Natural killer cell (primary cell): ENCODE measurements around the gene FTO. TPM values are rescaled to one million over a fixed set of nuclear protein-coding genes. Genes with fewer than 3 reads are reported as not detected.
"Not testable (repeated sequence)": the region's sequence is repeated elsewhere in the genome, so short reads cannot be mapped to it uniquely, and the experiment has no call there.

Source experiments
- ATAC-seq, 3 donors: fragments of 150-1000 bp in 2 of 3; fragments of 200-7000 bp in 1 of 3; cut with Tn5 transposase; 1 replicate in 1 of 3; 2 replicates in 2 of 3; pipeline ENCODE4 v1.10.0; 2021; ENCODE audit warnings: mild to moderate bottlenecking in 2 of 3, moderate library complexity in 2 of 3
- DNase-seq, 2 donors: peaks; one replicate each; pipeline versions ENCODE4 v3.0.0 to v3.0.0-alpha.2; 2013 to 2021; ENCODE audit warnings: mixed read lengths in 1 of 2
- H3K27ac ChIP-seq: one replicate; pipeline ENCODE4 v1.5.1; 2013; ENCODE audit warnings: mild to moderate bottlenecking, low read length
- H3K27me3 ChIP-seq: one replicate; pipeline ENCODE4 v1.6.1; 2013; ENCODE audit warnings: low read length; ENCODE audit not compliant: control insufficient read depth, insufficient read depth
- H3K36me3 ChIP-seq: one replicate; pipeline ENCODE4 v1.6.1; 2013; ENCODE audit warnings: low read length; ENCODE audit not compliant: control insufficient read depth, insufficient read depth
- H3K4me1 ChIP-seq: one replicate; pipeline ENCODE4 v1.6.1; 2013; ENCODE audit warnings: low read length; ENCODE audit not compliant: control insufficient read depth, insufficient read depth
- H3K4me3 ChIP-seq: one replicate; pipeline ENCODE4 v1.5.1; 2013; ENCODE audit warnings: low read length
- H3K9me3 ChIP-seq: one replicate; pipeline ENCODE4 v1.6.1; 2013; ENCODE audit warnings: low read length; ENCODE audit not compliant: control insufficient read depth, insufficient read depth
- H3K27ac Mint-ChIP-seq, 2 donors: one replicate each; pipeline ENCODE4 v1.8.0; 2022; ENCODE audit warnings: mild to moderate bottlenecking in 2 of 2, mixed read lengths in 2 of 2, moderate library complexity in 1 of 2
- H3K27me3 Mint-ChIP-seq, 2 donors: one replicate each; pipeline ENCODE4 v1.8.0; 2022; ENCODE audit warnings: low read depth in 2 of 2, mixed read lengths in 2 of 2
- H3K36me3 Mint-ChIP-seq: one replicate; pipeline ENCODE4 v1.8.0; 2022; ENCODE audit warnings: mixed read lengths
- H3K4me1 Mint-ChIP-seq, 2 donors: one replicate each; pipeline ENCODE4 v1.8.0; 2022; ENCODE audit warnings: mixed read lengths in 2 of 2
- H3K4me3 Mint-ChIP-seq: one replicate; pipeline ENCODE4 v1.8.0; 2022; ENCODE audit warnings: mild to moderate bottlenecking, moderate library complexity, mixed read lengths
- H3K9me3 Mint-ChIP-seq, 2 donors: one replicate each; pipeline ENCODE4 v1.8.0; 2022; ENCODE audit warnings: mixed read lengths in 2 of 2
- CTCF ChIP-seq: fragments of 200-600 bp; IDR thresholded peaks from one replicate; pipeline ENCODE4 v1.8.0; 2022; ENCODE audit warnings: antibody characterized with exemption
- WGBS: methylation state at CpG from one replicate; pipeline ENCODE4 v1.1.7; 2013; ENCODE audit warnings: missing lambda C conversion rate; ENCODE audit not compliant: insufficient coverage; 5-methylcytosine and 5-hydroxymethylcytosine counted together
- intact Hi-C: fragments of 100-400 bp; cut with micrococcal nuclease; formaldehyde crosslinking; loops from one replicate; pipeline ENCODE4 v1.14.2; 2022
- total RNA-seq, 4 donors: library from RNA; stranded (reverse); fragments of 120-200 nt in 1 of 4; gene quantifications; one replicate each; pipeline versions ENCODE4 v1.2.3 to v1.2.4, GENCODE V29; 2013 to 2022

Gene FTO
- total RNA-seq, 3 donors from 2014 or later (not counting 1 experiment from before 2014, with no cell fraction given), result 55.4 to 70.5 (median 55.4) TPM

GRCh38 chr16:53690771-53691170 lies 13.2 kb upstream of the FTO start:
- no peak for TF ChIP-seq CTCF
- H3K36me3 Mint-ChIP-seq, result no peaks in the 10 kb centered on the region
- no peak overlapping the region for H3K27ac Mint-ChIP-seq
- H3K4me3 Mint-ChIP-seq, result no peak overlapping the region
- H3K4me1 Mint-ChIP-seq, result no peaks in the 10 kb centered on the region
- no peaks in the 10 kb centered on the region for H3K36me3 ChIP-seq
- H3K4me1 ChIP-seq, result no peaks in the 10 kb centered on the region
- H3K9me3 Mint-ChIP-seq, result no peaks in the 10 kb centered on the region
- H3K27me3 ChIP-seq, result no peaks in the 10 kb centered on the region
- DNase-seq (no peak), ATAC-seq (no peak)
- WGBS, result no CpG with 5 or more reads among the region's 2 CpGs
- H3K27ac ChIP-seq, result no peak overlapping the region
- intact Hi-C loops, result no loop called here
- no peak overlapping the region for H3K4me3 ChIP-seq
- H3K27me3 Mint-ChIP-seq, result no peaks in the 10 kb centered on the region
- H3K9me3 ChIP-seq, result no peaks in the 10 kb centered on the region

GRCh38 chr16:53692146-53692545 lies 11.8 kb upstream of the FTO start:
- 98% methylated on average over 5 of the region's 5 CpGs for WGBS

GRCh38 chr16:53693320-53693719 lies 10.6 kb upstream of the FTO start:
- H3K36me3 Mint-ChIP-seq, result no peaks in the 10 kb centered on the region
- Histone ChIP-seq H3K36me3 (no peaks in the 10 kb centered on the region), H3K9me3 (no peaks in the 10 kb centered on the region), H3K4me1 (no peaks in the 10 kb centered on the region), H3K4me3 (no peak overlapping the region), H3K27me3 (no peaks in the 10 kb centered on the region), H3K27ac (no peak overlapping the region)
- no peak overlapping the region for H3K27ac Mint-ChIP-seq
- intact Hi-C loops, result no loop called here
- DNase-seq, result no peak
- no peak overlapping the region for H3K4me3 Mint-ChIP-seq
- H3K4me1 Mint-ChIP-seq, result no peaks in the 10 kb centered on the region
- WGBS, result 92% methylated on average over 5 of the region's 5 CpGs
- H3K27me3 Mint-ChIP-seq, result no peaks in the 10 kb centered on the region
- no peak for TF ChIP-seq CTCF
- no peak for ATAC-seq
- H3K9me3 Mint-ChIP-seq, result no peaks in the 10 kb centered on the region

More at GRCh38 chr16:53692146-53692545, 11.8 kb upstream of the FTO start:
- no peak for TF ChIP-seq CTCF
- no peaks in the 10 kb centered on the region for H3K27me3 Mint-ChIP-seq
- H3K36me3 Mint-ChIP-seq, result no peaks in the 10 kb centered on the region
- no peaks in the 10 kb centered on the region for H3K9me3 ChIP-seq
- no peaks in the 10 kb centered on the region for H3K27me3 ChIP-seq
- ATAC-seq (no peak), DNase-seq (no peak)
- no peak overlapping the region for H3K27ac Mint-ChIP-seq
- no peaks in the 10 kb centered on the region for H3K4me1 ChIP-seq
- H3K27ac ChIP-seq, result no peak overlapping the region
- no peaks in the 10 kb centered on the region for H3K36me3 ChIP-seq
- intact Hi-C loops, result no loop called here
- no peak overlapping the region for H3K4me3 ChIP-seq
- no peak overlapping the region for H3K4me3 Mint-ChIP-seq
- no peaks in the 10 kb centered on the region for H3K4me1 Mint-ChIP-seq
- no peaks in the 10 kb centered on the region for H3K9me3 Mint-ChIP-seq

- no peaks in the 10 kb centered on the region for H3K9me3 Mint-ChIP-seq
- no peaks in the 10 kb centered on the region for H3K27me3 ChIP-seq
- ATAC-seq (no peak), DNase-seq (no peak)
- H3K4me1 Mint-ChIP-seq, result no peaks in the 10 kb centered on the region
- H3K36me3 Mint-ChIP-seq, result no peaks in the 10 kb centered on the region
- no peak for TF ChIP-seq CTCF
- intact Hi-C loops, result no loop called here
- H3K4me1 ChIP-seq, result no peaks in the 10 kb centered on the region
- H3K4me3 Mint-ChIP-seq, result no peak overlapping the region
- no peaks in the 10 kb centered on the region for H3K36me3 ChIP-seq
- H3K27ac Mint-ChIP-seq, result no peak overlapping the region
- WGBS, result 100% methylated on average over 1 of the region's 1 CpG
- H3K4me3 ChIP-seq, result no peak overlapping the region
- H3K27me3 Mint-ChIP-seq, result no peaks in the 10 kb centered on the region
- no peak overlapping the region for H3K27ac ChIP-seq
- H3K9me3 ChIP-seq, result no peaks in the 10 kb centered on the region
Observed at GRCh38 chr16:53695070-53695469, 8.9 kb upstream of the FTO start.

- H3K9me3 Mint-ChIP-seq, H3K27ac ChIP-seq, H3K36me3 Mint-ChIP-seq, H3K27ac Mint-ChIP-seq, ATAC-seq, H3K4me3 ChIP-seq, H3K9me3 ChIP-seq, H3K36me3 ChIP-seq, intact Hi-C loops, H3K27me3 ChIP-seq, H3K27me3 Mint-ChIP-seq, H3K4me1 Mint-ChIP-seq, H3K4me3 Mint-ChIP-seq, H3K4me1 ChIP-seq, DNase-seq: not testable (repeated sequence)
- WGBS, result 94% methylated on average over 26 of the region's 31 CpGs
Observed at GRCh38 chr16:53698271-53698670, 5.7 kb upstream of the FTO start.
